ENCODE data around the gene FJX1. TPM values are rescaled to one million over a fixed set of nuclear protein-coding genes. Genes with fewer than 3 reads are reported as not detected.
A peak's percentile ranks its signal among the peaks of the same experiment; 100 is the strongest.

FJX1 gene
- total and polyA plus RNA-seq, 2 donors from 2014 or later = 4.2 to 7.9 TPM

GRCh38 chr11:35621620-35622019, 3.4 kb downstream of the FJX1 start:
- intact Hi-C loops (cut with DNase I) = no loop called here
- H3K27ac ChIP-seq (ENCODE audit: low read depth in 2 of 2, low read length in 2 of 2) = no peak overlapping the region
- no peak overlapping the region for H3K9ac ChIP-seq (ENCODE audit: low read length in 3 of 3)
- no peaks in the 10 kb centered on the region for H3K9me3 ChIP-seq (ENCODE audit: control insufficient read depth in 2 of 3, insufficient read depth in 1 of 3, low read length in 3 of 3)
- no peak for TF ChIP-seq CTCF (IDR thresholded peaks at IDR 0.05; ENCODE audit: borderline replicate concordance, extremely low read depth, insufficient read depth)
- peaks cover 0 to 12% (median 2%) of the 10 kb centered on the region in 3 donors for H3K4me1 ChIP-seq (ENCODE audit: control insufficient read depth in 2 of 3, insufficient read depth in 2 of 3, low read depth in 1 of 3, low read length in 3 of 3)
- FAIRE-seq (no peak), DNase-seq (no peak)
- H3K4me3 ChIP-seq (ENCODE audit: low read length in 3 of 3) = no peak overlapping the region
- H3K36me3 ChIP-seq (ENCODE audit: control insufficient read depth in 2 of 3, insufficient read depth in 3 of 3, low read length in 3 of 3) = no peaks in the 10 kb centered on the region
- no peaks in the 10 kb centered on the region for H3K27me3 ChIP-seq (ENCODE audit: control insufficient read depth, insufficient read depth, low read length)

- H3K36me3 ChIP-seq (ENCODE audit: control insufficient read depth in 2 of 3, insufficient read depth in 3 of 3, low read length in 3 of 3) = no peaks in the 10 kb centered on the region
- intact Hi-C loops (cut with DNase I) = no loop called here
- peak in 1 of 5 donors; percentile 76 for DNase-seq
- H3K27ac ChIP-seq (ENCODE audit: low read depth in 2 of 2, low read length in 2 of 2) = no peak overlapping the region
- H3K9ac ChIP-seq (ENCODE audit: low read length in 3 of 3) = no peak overlapping the region
- H3K4me3 ChIP-seq (ENCODE audit: low read length in 3 of 3) = no peak overlapping the region
- H3K4me1 ChIP-seq (ENCODE audit: control insufficient read depth in 2 of 3, insufficient read depth in 2 of 3, low read depth in 1 of 3, low read length in 3 of 3) = peaks cover 0 to 12% (median 2%) of the 10 kb centered on the region in 3 donors
- TF ChIP-seq CTCF (IDR thresholded peaks at IDR 0.05; ENCODE audit: borderline replicate concordance, extremely low read depth, insufficient read depth) = no peak
- no peaks in the 10 kb centered on the region for H3K9me3 ChIP-seq (ENCODE audit: control insufficient read depth in 2 of 3, insufficient read depth in 1 of 3, low read length in 3 of 3)
- H3K27me3 ChIP-seq (ENCODE audit: control insufficient read depth, insufficient read depth, low read length) = no peaks in the 10 kb centered on the region
- FAIRE-seq = no peak
Measured at GRCh38 chr11:35622070-35622469, 3.8 kb downstream of the FJX1 start.

- Histone ChIP-seq H3K27me3 (ENCODE audit: control insufficient read depth, insufficient read depth, low read length) (no peaks in the 10 kb centered on the region), H3K36me3 (ENCODE audit: control insufficient read depth in 2 of 3, insufficient read depth in 3 of 3, low read length in 3 of 3) (no peaks in the 10 kb centered on the region), H3K4me3 (ENCODE audit: low read length in 3 of 3) (no peak overlapping the region), H3K27ac (ENCODE audit: low read depth in 2 of 2, low read length in 2 of 2) (no peak overlapping the region), H3K9ac (ENCODE audit: low read length in 3 of 3) (no peak overlapping the region), H3K4me1 (ENCODE audit: control insufficient read depth in 2 of 3, insufficient read depth in 2 of 3, low read depth in 1 of 3, low read length in 3 of 3) (peaks cover 0 to 10% (median 2%) of the 10 kb centered on the region in 3 donors), H3K9me3 (ENCODE audit: control insufficient read depth in 2 of 3, insufficient read depth in 1 of 3, low read length in 3 of 3) (no peaks in the 10 kb centered on the region)
- intact Hi-C loops (cut with DNase I) = no loop called here
- no peak for TF ChIP-seq CTCF (IDR thresholded peaks at IDR 0.05; ENCODE audit: borderline replicate concordance, extremely low read depth, insufficient read depth)
- FAIRE-seq = no peak
- peak in 1 of 5 donors; percentile 52 for DNase-seq
Measured at GRCh38 chr11:35623621-35624168, 5.4 kb downstream of the FJX1 start.

GRCh38 chr11:35624316-35624715, 6.1 kb downstream of the FJX1 start:
- no peaks in the 10 kb centered on the region for H3K9me3 ChIP-seq (ENCODE audit: control insufficient read depth in 2 of 3, insufficient read depth in 1 of 3, low read length in 3 of 3)
- no peak overlapping the region for H3K9ac ChIP-seq (ENCODE audit: low read length in 3 of 3)
- H3K4me1 ChIP-seq (ENCODE audit: control insufficient read depth in 2 of 3, insufficient read depth in 2 of 3, low read depth in 1 of 3, low read length in 3 of 3) = peaks cover 0 to 6% (median 2%) of the 10 kb centered on the region in 3 donors
- no peak overlapping the region for H3K4me3 ChIP-seq (ENCODE audit: low read length in 3 of 3)
- no peaks in the 10 kb centered on the region for H3K36me3 ChIP-seq (ENCODE audit: control insufficient read depth in 2 of 3, insufficient read depth in 3 of 3, low read length in 3 of 3)
- DNase-seq (no peak), FAIRE-seq (no peak)
- TF ChIP-seq CTCF (IDR thresholded peaks at IDR 0.05; ENCODE audit: borderline replicate concordance, extremely low read depth, insufficient read depth) = no peak
- intact Hi-C loops (cut with DNase I) = no loop called here
- H3K27me3 ChIP-seq (ENCODE audit: control insufficient read depth, insufficient read depth, low read length) = no peaks in the 10 kb centered on the region
- H3K27ac ChIP-seq (ENCODE audit: low read depth in 2 of 2, low read length in 2 of 2) = no peak overlapping the region
